Caki2 (cell line): Measurements from ENCODE around the gene UBXN6. TPM values are rescaled to one million over a fixed set of nuclear protein-coding genes. Genes with fewer than 3 reads are reported as not detected.

Experiments
- DNase-seq: peaks from one replicate; pipeline ENCODE4 v3.0.0-alpha.2; 2015; ENCODE audit warnings: low read depth
- in situ Hi-C: cut with HindIII; loops from 2 replicates; pipeline ENCODE4 v1.10.0; 2016; ENCODE audit warnings: low sequenced_read_pairs, low pct_unique_long_range_greater_than_20kb, mixed read lengths
- total RNA-seq: library from RNA; depleted of rRNA; stranded (reverse); fragments of >200 nt; shearing (Covaris generic); gene quantifications from 2 replicates; pipeline ENCODE4 v1.2.3, GENCODE V29; 2014; ENCODE audit warnings: low replicate concordance; rRNA removed

Gene UBXN6
- total RNA-seq, 1 experiment from 2014 or later = 185 TPM

DNA sequence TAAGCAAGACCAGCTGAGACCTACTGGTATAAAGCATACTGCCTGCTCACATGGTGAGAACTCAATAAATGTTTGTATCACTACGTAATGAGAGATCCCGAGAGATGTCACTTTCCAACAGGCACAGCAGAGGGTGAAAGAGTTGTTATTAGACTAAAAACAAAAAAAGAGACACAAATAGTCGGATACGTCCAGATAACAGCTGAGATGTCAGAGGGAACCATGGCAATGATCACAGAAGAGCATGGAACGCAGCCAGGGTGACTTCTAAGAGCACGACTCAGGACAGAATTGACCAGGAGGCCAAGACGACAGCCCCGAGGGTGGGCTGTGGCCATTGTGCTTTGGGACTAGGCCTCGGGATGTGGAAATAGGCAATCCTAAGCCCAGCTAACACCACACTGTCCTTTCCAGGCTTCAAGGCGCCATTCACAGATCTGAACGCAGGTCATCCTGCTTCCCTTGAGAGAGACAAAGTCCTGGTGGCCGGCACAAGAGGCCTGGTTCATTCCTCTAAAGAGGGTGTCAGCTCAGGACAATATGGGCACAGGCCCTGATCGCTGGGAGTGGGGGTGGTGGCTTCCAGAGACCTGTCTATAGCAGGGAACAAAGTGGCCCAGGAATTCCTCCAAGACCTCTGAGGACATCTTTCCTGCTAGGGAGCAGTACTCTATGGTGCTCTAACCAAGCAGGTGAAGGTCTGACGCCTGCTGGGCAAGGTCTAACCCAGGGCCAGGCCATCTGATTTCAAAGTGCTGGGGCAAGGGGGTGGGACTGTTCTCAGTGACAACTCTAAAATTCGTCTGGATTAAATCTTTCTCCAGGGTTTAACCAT is 60.4 kb downstream of the UBXN6 start:
- no peak for DNase-seq
- in situ Hi-C loops = no loop called here

Other genes starting within 250 kb of the UBXN6 start
- gene EBI3, start 228.3 kb downstream of the UBXN6 start, total RNA-seq = 0.14 and 3.3 TPM in 2 replicates
- 42.0 and 46.9 TPM in 2 replicates for gene YJU2, start 210.7 kb downstream of the UBXN6 start, total RNA-seq
- gene SHD, start 178.5 kb downstream of the UBXN6 start, total RNA-seq = not detected in 2 replicates
- gene TMIGD2, start 155.4 kb downstream of the UBXN6 start, total RNA-seq = not detected in 2 replicates
- 12.7 and 15.8 TPM in 2 replicates for gene FSD1, start 153.2 kb downstream of the UBXN6 start, total RNA-seq
- gene STAP2, start 119.0 kb downstream of the UBXN6 start, total RNA-seq = 7.6 and 25.1 TPM in 2 replicates
- 36.5 and 57.5 TPM in 2 replicates for gene MPND, start 114.2 kb downstream of the UBXN6 start, total RNA-seq
- 77.0 and 103 TPM in 2 replicates for gene SH3GL1, start 57.2 kb downstream of the UBXN6 start, total RNA-seq
- gene CHAF1A, start 55.2 kb downstream of the UBXN6 start, total RNA-seq = 45.4 and 61.0 TPM in 2 replicates
- 68.4 and 71.6 TPM in 2 replicates for gene HDGFL2, start 14.5 kb upstream of the UBXN6 start, total RNA-seq
- gene PLIN4, start 60.7 kb upstream of the UBXN6 start, total RNA-seq = 0.24 TPM in 1 of 2 replicates, not detected in the other
- gene PLIN5, start 77.4 kb upstream of the UBXN6 start, total RNA-seq = not detected in 2 replicates
- gene LRG1, start 82.2 kb upstream of the UBXN6 start, total RNA-seq = not detected in 2 replicates
- gene SEMA6B, start 101.9 kb upstream of the UBXN6 start, total RNA-seq = 27.5 and 35.7 TPM in 2 replicates
- 8.0 and 10.0 TPM in 2 replicates for gene TNFAIP8L1, start 181.7 kb upstream of the UBXN6 start, total RNA-seq
- 379 and 415 TPM in 2 replicates for gene MYDGF, start 212.5 kb upstream of the UBXN6 start, total RNA-seq